IMR-90 (cell line): ENCODE data around the gene SYT3. TPM values are rescaled to one million over a fixed set of nuclear protein-coding genes. Genes with fewer than 3 reads are reported as not detected.

Experiments
- ATAC-seq: fragments of 200-7000 bp; cut with Tn5 transposase; 2 replicates; pipeline ENCODE4 v1.9.1; 2020; ENCODE audit warnings: low read depth, mild to moderate bottlenecking, moderate library complexity
- BruUV-seq: library from RNA; stranded (reverse); fragments of 400-500 nt; replicated peaks from 2 replicates; lab custom pipeline; 2021; lab: Mats Ljungman, UMichigan
- CTCF ChIA-PET: fragments of 300-600 bp; formaldehyde crosslinking; extraction: SDS; loops from one replicate; lab custom pipeline; 2021; ENCODE audit warnings: antibody characterized with exemption; lab: Yijun Ruan, JAX
- POLR2A ChIA-PET: fragments of 300-600 bp; sonication (Branson Sonifier 250); formaldehyde crosslinking; loops from one replicate; lab custom pipeline; 2022; ENCODE audit warnings: antibody characterized with exemption; ENCODE audit not compliant: unreplicated experiment; lab: Charles Lee
- DNase-seq: peaks from one replicate; pipeline ENCODE4 v3.0.0; 2013
- H2AFZ ChIP-seq: replicated peaks from 2 replicates; pipeline ENCODE3; 2013; ENCODE audit warnings: low read length, mild to moderate bottlenecking; ENCODE audit not compliant: poor library complexity
- H2AK5ac ChIP-seq: 2 replicates; pipeline ENCODE4 v1.6.1; 2013; ENCODE audit warnings: low read depth, low read length, inconsistent platforms
- H2AK9ac ChIP-seq: replicated peaks from 2 replicates; pipeline ENCODE3; 2013; ENCODE audit warnings: mild to moderate bottlenecking, low read depth, low read length, moderate library complexity; ENCODE audit not compliant: poor library complexity
- H2BK120ac ChIP-seq: 2 replicates; pipeline ENCODE4 v1.6.1; 2013; ENCODE audit warnings: low read depth, low read length, inconsistent platforms
- H2BK15ac ChIP-seq: 3 replicates; pipeline ENCODE4 v1.6.1; 2013; ENCODE audit warnings: low read depth, low read length, inconsistent platforms
- H2BK20ac ChIP-seq: 2 replicates; pipeline ENCODE4 v1.6.1; 2013; ENCODE audit warnings: low read depth, mild to moderate bottlenecking, inconsistent platforms, low read length, moderate library complexity
- H2BK5ac ChIP-seq: 2 replicates; pipeline ENCODE4 v1.6.1; 2013; ENCODE audit warnings: mild to moderate bottlenecking, low read depth, low read length, inconsistent platforms; ENCODE audit not compliant: poor library complexity, severe bottlenecking
- H3K14ac ChIP-seq: replicated peaks from 2 replicates; pipeline ENCODE4 v1.6.1; 2013; ENCODE audit warnings: low read depth, low read length, inconsistent platforms
- H3K18ac ChIP-seq: 2 replicates; pipeline ENCODE4 v1.6.1; 2013; ENCODE audit warnings: low read depth, low read length, control low read depth
- H3K23ac ChIP-seq: 2 replicates; pipeline ENCODE4 v1.6.1; 2013; ENCODE audit warnings: low read depth, low read length, inconsistent platforms
- H3K27ac ChIP-seq: 2 replicates; pipeline ENCODE4 v1.5.1; 2013; ENCODE audit warnings: mild to moderate bottlenecking, control low read depth, low read length; ENCODE audit not compliant: insufficient read depth
- H3K27me3 ChIP-seq: 2 replicates; pipeline ENCODE4 v1.6.1; 2013; ENCODE audit warnings: low read length; ENCODE audit not compliant: control insufficient read depth, insufficient read depth
- H3K36me3 ChIP-seq: 2 replicates; pipeline ENCODE4 v1.6.1; 2013; ENCODE audit warnings: low read length, mixed read lengths; ENCODE audit not compliant: control insufficient read depth, insufficient read depth
- H3K4ac ChIP-seq: 2 replicates; pipeline ENCODE4 v1.6.1; 2013; ENCODE audit warnings: low read depth, low read length, inconsistent platforms
- H3K4me1 ChIP-seq: 2 replicates; pipeline ENCODE4 v1.6.1; 2013; ENCODE audit warnings: low read length, mixed read lengths; ENCODE audit not compliant: control insufficient read depth, insufficient read depth
- H3K4me2 ChIP-seq: 2 replicates; pipeline ENCODE4 v1.6.1; 2013; ENCODE audit warnings: low read depth, mild to moderate bottlenecking, control low read depth, low read length, moderate library complexity
- H3K4me3 ChIP-seq: 2 replicates; pipeline ENCODE4 v1.5.1; 2013; ENCODE audit warnings: low read depth, mild to moderate bottlenecking, control low read depth, low read length, moderate library complexity; ENCODE audit not compliant: insufficient read depth
- H3K56ac ChIP-seq: 2 replicates; pipeline ENCODE4 v1.6.1; 2013; ENCODE audit warnings: low read length, inconsistent platforms; ENCODE audit not compliant: insufficient read depth; ENCODE audit errors: extremely low read depth
- H3K79me1 ChIP-seq, 2 experiments: 2 replicates each; pipeline ENCODE4 v1.6.1; 2013; ENCODE audit warnings: low read length in 2 of 2, inconsistent platforms in 1 of 2, low read depth in 1 of 2
- H3K9ac ChIP-seq: 2 replicates; pipeline ENCODE4 v1.6.1; 2013; ENCODE audit warnings: low read depth, low read length, control low read depth
- H3K9me1 ChIP-seq: 2 replicates; pipeline ENCODE4 v1.6.1; 2013; ENCODE audit warnings: low read length, inconsistent platforms; ENCODE audit not compliant: insufficient read depth
- H3K9me3 ChIP-seq: 2 replicates; pipeline ENCODE4 v1.6.1; 2013; ENCODE audit warnings: low read length; ENCODE audit not compliant: control insufficient read depth, insufficient read depth
- H4K20me1 ChIP-seq: 2 replicates; pipeline ENCODE4 v1.6.1; 2013; ENCODE audit warnings: low read length, inconsistent platforms; ENCODE audit not compliant: insufficient read depth
- H4K5ac ChIP-seq: 2 replicates; pipeline ENCODE4 v1.6.1; 2013; ENCODE audit warnings: mild to moderate bottlenecking, low read depth, low read length, control low read depth
- H4K8ac ChIP-seq, 2 experiments: 2 replicates each; pipeline ENCODE4 v1.6.1; 2013; ENCODE audit warnings: low read depth in 2 of 2, low read length in 2 of 2, control low read depth in 1 of 2, inconsistent platforms in 1 of 2
- H4K91ac ChIP-seq: 2 replicates; pipeline ENCODE4 v1.6.1; 2013; ENCODE audit warnings: low read depth, low read length, inconsistent platforms; ENCODE audit not compliant: insufficient read depth
- CEBPB ChIP-seq: IDR thresholded peaks from 2 replicates; pipeline ENCODE4 v1.6.1; 2012; ENCODE audit warnings: low read depth, low read length, improper control_type of control experiment
- CTCF ChIP-seq: conservative IDR thresholded peaks from 2 replicates; pipeline ENCODE4 v1.5.1; 2012; ENCODE audit warnings: mild to moderate bottlenecking, low read depth, low read length, improper control_type of control experiment
- RCOR1 ChIP-seq: IDR thresholded peaks from 2 replicates; pipeline ENCODE4 v1.6.1; 2012; ENCODE audit warnings: mild to moderate bottlenecking, low read length, improper control_type of control experiment; ENCODE audit not compliant: insufficient replicate concordance
- RFX5 ChIP-seq: IDR thresholded peaks from 2 replicates; pipeline ENCODE4 v1.8.0; 2012; ENCODE audit warnings: low read depth, mild to moderate bottlenecking, low read length, moderate library complexity
- WGBS, 2 experiments: methylation state at CpG; one replicate each; pipeline versions ENCODE4 v1.1.5 to v1.1.7; 2013; ENCODE audit warnings: missing lambda C conversion rate in 2 of 2; ENCODE audit not compliant: insufficient read length in 1 of 2; ENCODE audit errors: extremely low coverage in 2 of 2; 5-methylcytosine and 5-hydroxymethylcytosine counted together
- dilution Hi-C: fragments of 300-500 bp; cut with HindIII; formaldehyde crosslinking; loops from one replicate; pipeline ENCODE4 v1.14.3; 2018; ENCODE audit warnings: low sequenced_read_pairs; ENCODE audit not compliant: unreplicated experiment
- in situ Hi-C: fragments of 300-500 bp; cut with MboI; formaldehyde crosslinking; loops from 3 replicates; pipeline ENCODE4 v1.14.3; 2019; ENCODE audit warnings: low sequenced_read_pairs, inconsistent platforms, mixed read lengths
- intact Hi-C: fragments of 100-400 bp; cut with micrococcal nuclease; formaldehyde crosslinking; loops from 2 replicates; pipeline ENCODE4 v1.10.0; 2022
- polyA plus RNA-seq, 3 experiments: library from polyadenylated mRNA; depleted of rRNA; stranded (reverse); fragments of >200 nt; gene quantifications; 2 replicates each; pipeline ENCODE4 v1.2.3, GENCODE V29; 2012; ENCODE audit warnings: low replicate concordance in 1 of 3
- total RNA-seq: library from RNA; depleted of rRNA; stranded (reverse); fragments of >200 nt; gene quantifications from 2 replicates; pipeline ENCODE4 v1.2.3, GENCODE V29; 2012

SYT3 gene
- total and polyA plus RNA-seq, 2 of the 4 experiments (the other 2 are of a cell fraction), result 0.05 TPM; not detected in 1

- Histone ChIP-seq H3K23ac (no peak overlapping the region), H4K91ac (no peak overlapping the region), H3K27ac (no peak overlapping the region), H3K9me3 (peaks cover 3% of the 10 kb centered on the region; the same call in 1 of the 2 replicates), H3K27me3 (no peaks in the 10 kb centered on the region; the same call in 1 of the 2 replicates), H4K5ac (no peak overlapping the region), H2AFZ (no peak overlapping the region), H2BK120ac (no peak overlapping the region), H4K8ac (no peak overlapping the region), H2BK15ac (no peak overlapping the region), H3K4me3 (no peak overlapping the region), H3K4me2 (no peak overlapping the region), H2AK9ac (no peak overlapping the region), H2BK5ac (no peak overlapping the region), H3K9me1 (no peaks in the 10 kb centered on the region), H3K36me3 (no peaks in the 10 kb centered on the region), H3K9ac (no peak overlapping the region), H3K79me1 (no peaks in the 10 kb centered on the region), H3K4ac (no peak overlapping the region), H4K20me1 (no peaks in the 10 kb centered on the region), H3K56ac (no peak overlapping the region), H3K18ac (no peak overlapping the region), H2AK5ac (no peak overlapping the region), H3K14ac (no peak overlapping the region), H2BK20ac (no peak overlapping the region), H3K4me1 (no peaks in the 10 kb centered on the region)
- TF ChIP-seq CEBPB, result no peak
- TF ChIP-seq CTCF, result no peak
- no peak for TF ChIP-seq RCOR1
- no peak for TF ChIP-seq RFX5
- in situ Hi-C loops (no loop called here), intact Hi-C loops (no loop called here), dilution Hi-C loops (no loop called here)
- no peak for ATAC-seq
- no peak for DNase-seq
- no TSS peak for BruUV-seq
- ChIA-PET POLR2A (no interaction called here), CTCF (no interaction called here)
- WGBS, 2 experiments, result no CpG with 5 or more reads among the region's 4 CpGs
Measured at GRCh38 chr19:50602935-50603334, 36.7 kb downstream of the SYT3 start.
